ENCODE results near the gene PLSCR5.

DNA sequence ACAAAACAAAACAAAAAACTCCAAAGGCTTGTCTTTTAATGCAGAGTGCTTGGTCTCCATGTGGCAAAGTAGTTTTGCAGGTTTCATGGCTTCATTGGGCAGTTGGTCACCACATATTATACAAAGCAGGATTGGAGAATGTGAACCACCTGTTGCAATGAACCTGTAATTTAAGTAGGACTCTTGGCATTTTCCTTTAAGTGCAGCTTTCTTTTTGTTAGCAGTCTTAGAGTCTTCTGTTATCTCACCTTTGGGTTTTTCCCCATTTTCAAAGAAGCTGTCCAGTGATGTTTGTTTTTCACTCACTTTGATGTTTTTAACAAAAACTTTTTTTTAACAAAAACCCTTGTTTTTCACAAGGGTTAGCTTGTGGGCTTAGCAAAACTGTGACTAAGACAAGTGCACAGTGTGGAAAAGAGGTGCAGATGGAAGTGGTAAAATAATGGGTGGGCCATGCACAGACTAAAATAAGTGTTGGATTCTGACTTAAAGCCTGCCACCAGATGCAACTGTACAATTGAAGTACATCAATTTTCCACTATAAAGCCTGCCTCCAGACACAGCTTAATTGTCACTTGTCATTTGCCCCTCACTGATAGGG, 57.8 kb downstream of the PLSCR5 start:
- no peak for TF ChIP-seq TCF7L2 (IDR thresholded peaks at IDR 0.05; ENCODE audit: low read depth, low read length)
- TF ChIP-seq, protein P1, sequence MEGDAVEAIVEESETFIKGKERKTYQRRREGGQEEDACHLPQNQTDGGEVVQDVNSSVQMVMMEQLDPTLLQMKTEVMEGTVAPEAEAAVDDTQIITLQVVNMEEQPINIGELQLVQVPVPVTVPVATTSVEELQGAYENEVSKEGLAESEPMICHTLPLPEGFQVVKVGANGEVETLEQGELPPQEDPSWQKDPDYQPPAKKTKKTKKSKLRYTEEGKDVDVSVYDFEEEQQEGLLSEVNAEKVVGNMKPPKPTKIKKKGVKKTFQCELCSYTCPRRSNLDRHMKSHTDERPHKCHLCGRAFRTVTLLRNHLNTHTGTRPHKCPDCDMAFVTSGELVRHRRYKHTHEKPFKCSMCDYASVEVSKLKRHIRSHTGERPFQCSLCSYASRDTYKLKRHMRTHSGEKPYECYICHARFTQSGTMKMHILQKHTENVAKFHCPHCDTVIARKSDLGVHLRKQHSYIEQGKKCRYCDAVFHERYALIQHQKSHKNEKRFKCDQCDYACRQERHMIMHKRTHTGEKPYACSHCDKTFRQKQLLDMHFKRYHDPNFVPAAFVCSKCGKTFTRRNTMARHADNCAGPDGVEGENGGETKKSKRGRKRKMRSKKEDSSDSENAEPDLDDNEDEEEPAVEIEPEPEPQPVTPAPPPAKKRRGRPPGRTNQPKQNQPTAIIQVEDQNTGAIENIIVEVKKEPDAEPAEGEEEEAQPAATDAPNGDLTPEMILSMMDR (IDR thresholded peaks at IDR 0.05), result no peak
- TF ChIP-seq, protein P2, sequence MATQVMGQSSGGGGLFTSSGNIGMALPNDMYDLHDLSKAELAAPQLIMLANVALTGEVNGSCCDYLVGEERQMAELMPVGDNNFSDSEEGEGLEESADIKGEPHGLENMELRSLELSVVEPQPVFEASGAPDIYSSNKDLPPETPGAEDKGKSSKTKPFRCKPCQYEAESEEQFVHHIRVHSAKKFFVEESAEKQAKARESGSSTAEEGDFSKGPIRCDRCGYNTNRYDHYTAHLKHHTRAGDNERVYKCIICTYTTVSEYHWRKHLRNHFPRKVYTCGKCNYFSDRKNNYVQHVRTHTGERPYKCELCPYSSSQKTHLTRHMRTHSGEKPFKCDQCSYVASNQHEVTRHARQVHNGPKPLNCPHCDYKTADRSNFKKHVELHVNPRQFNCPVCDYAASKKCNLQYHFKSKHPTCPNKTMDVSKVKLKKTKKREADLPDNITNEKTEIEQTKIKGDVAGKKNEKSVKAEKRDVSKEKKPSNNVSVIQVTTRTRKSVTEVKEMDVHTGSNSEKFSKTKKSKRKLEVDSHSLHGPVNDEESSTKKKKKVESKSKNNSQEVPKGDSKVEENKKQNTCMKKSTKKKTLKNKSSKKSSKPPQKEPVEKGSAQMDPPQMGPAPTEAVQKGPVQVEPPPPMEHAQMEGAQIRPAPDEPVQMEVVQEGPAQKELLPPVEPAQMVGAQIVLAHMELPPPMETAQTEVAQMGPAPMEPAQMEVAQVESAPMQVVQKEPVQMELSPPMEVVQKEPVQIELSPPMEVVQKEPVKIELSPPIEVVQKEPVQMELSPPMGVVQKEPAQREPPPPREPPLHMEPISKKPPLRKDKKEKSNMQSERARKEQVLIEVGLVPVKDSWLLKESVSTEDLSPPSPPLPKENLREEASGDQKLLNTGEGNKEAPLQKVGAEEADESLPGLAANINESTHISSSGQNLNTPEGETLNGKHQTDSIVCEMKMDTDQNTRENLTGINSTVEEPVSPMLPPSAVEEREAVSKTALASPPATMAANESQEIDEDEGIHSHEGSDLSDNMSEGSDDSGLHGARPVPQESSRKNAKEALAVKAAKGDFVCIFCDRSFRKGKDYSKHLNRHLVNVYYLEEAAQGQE (IDR thresholded peaks at IDR 0.05; ENCODE audit: insufficient read depth in 1 of 2, low read depth in 2 of 2, low read length in 1 of 2), result no peak
- TF ChIP-seq POLR2AphosphoS5 (IDR thresholded peaks at IDR 0.05; ENCODE audit: low read depth, low read length), result no peak
- no peak for TF ChIP-seq SIN3A (IDR thresholded peaks at IDR 0.05; ENCODE audit: borderline replicate concordance, insufficient read depth, low read depth, low read length)

Data from Panc1 (cell line).